HG03159 (cell line): ENCODE results near the gene ABCB11.

ENCODE experiments used
- ATAC-seq: cut with Tn5 transposase; IDR thresholded peaks from one replicate; pipeline ENCODE4 v1.9.1; 2021; ENCODE audit warnings: mild to moderate bottlenecking, moderate library complexity; ENCODE audit not compliant: unreplicated experiment

The ABCB11 gene

GRCh38 chr2:169010633-169011460 is 20.3 kb downstream of the ABCB11 start:
- no peak for ATAC-seq

GRCh38 chr2:169009865-169010579 is 21.1 kb downstream of the ABCB11 start:
- no peak for ATAC-seq

GRCh38 chr2:169007941-169008340 is 23.2 kb downstream of the ABCB11 start:
- peak; percentile 58 for ATAC-seq

GRCh38 chr2:169007356-169007755 is 23.8 kb downstream of the ABCB11 start:
- no peak for ATAC-seq

- no peak for ATAC-seq
These were observed 24.5 kb downstream of the ABCB11 start for GRCh38 chr2:169006665-169007064.

GRCh38 chr2:169005994-169006393 is 25.1 kb downstream of the ABCB11 start:
- ATAC-seq = no peak

- ATAC-seq = no peak
These were observed 26.0 kb downstream of the ABCB11 start for GRCh38 chr2:169005080-169005598.

GRCh38 chr2:169002161-169002738 is 28.9 kb downstream of the ABCB11 start:
- no peak for ATAC-seq

GRCh38 chr2:169001116-169001815 is 29.9 kb downstream of the ABCB11 start:
- ATAC-seq = no peak

GRCh38 chr2:168999668-169000213 is 31.4 kb downstream of the ABCB11 start:
- ATAC-seq = no peak

- ATAC-seq = no peak
These were observed 32.4 kb downstream of the ABCB11 start for GRCh38 chr2:168998609-168999211.

GRCh38 chr2:168997794-168998193 is 33.3 kb downstream of the ABCB11 start:
- ATAC-seq = no peak

- ATAC-seq = no peak
These were observed 34.0 kb downstream of the ABCB11 start for GRCh38 chr2:168997118-168997521.

GRCh38 chr2:168995744-168996143 is 35.4 kb downstream of the ABCB11 start:
- ATAC-seq = no peak

GRCh38 chr2:168993538-168993937 is 37.6 kb downstream of the ABCB11 start:
- no peak for ATAC-seq

- ATAC-seq = no peak
These were observed 38.4 kb downstream of the ABCB11 start for GRCh38 chr2:168992591-168993349.

GRCh38 chr2:168992026-168992425 is 39.1 kb downstream of the ABCB11 start:
- no peak for ATAC-seq

GRCh38 chr2:168988755-168989154 is 42.4 kb downstream of the ABCB11 start:
- ATAC-seq = no peak

- ATAC-seq = no peak
These were observed 44.7 kb downstream of the ABCB11 start for GRCh38 chr2:168986398-168986943.
